KMS-11 (cell line): ENCODE measurements around the gene CHRNA1.

ENCODE experiments used
- H2AFZ ChIP-seq: fragments of 200-600 bp; sonication (generic); 2 replicates; pipeline ENCODE4 v1.6.1; 2016; ENCODE audit warnings: antibody characterized with exemption, mixed run types, low read depth
- H3K27ac ChIP-seq: fragments of 200-600 bp; sonication (generic); 2 replicates; pipeline ENCODE4 v1.6.1; 2016; ENCODE audit warnings: mild to moderate bottlenecking, mixed run types
- H3K27me3 ChIP-seq: fragments of 200-600 bp; sonication (generic); 2 replicates; pipeline ENCODE4 v1.6.1; 2017; ENCODE audit warnings: mild to moderate bottlenecking, low read depth, mixed run types, moderate library complexity; ENCODE audit not compliant: insufficient read depth
- H3K36me3 ChIP-seq: fragments of 200-600 bp; sonication (generic); 2 replicates; pipeline ENCODE4 v1.6.1; 2017; ENCODE audit warnings: mild to moderate bottlenecking, mixed run types; ENCODE audit not compliant: insufficient read depth
- H3K4me1 ChIP-seq: fragments of 200-600 bp; sonication (generic); 2 replicates; pipeline ENCODE4 v1.6.1; 2016; ENCODE audit warnings: mild to moderate bottlenecking, low read depth, mixed run types; ENCODE audit not compliant: poor library complexity, severe bottlenecking
- H3K4me2 ChIP-seq: fragments of 200-600 bp; sonication (generic); 2 replicates; pipeline ENCODE4 v1.7.0; 2016; ENCODE audit warnings: mild to moderate bottlenecking, mixed run types
- H3K4me3 ChIP-seq: fragments of 200-600 bp; sonication (generic); IDR thresholded peaks from 2 replicates; pipeline ENCODE4 v1.6.1; 2017; ENCODE audit warnings: low read depth, low read length, mixed read lengths; ENCODE audit not compliant: insufficient read depth
- H3K79me2 ChIP-seq: fragments of 200-600 bp; sonication (generic); 2 replicates; pipeline ENCODE4 v1.6.1; 2016; ENCODE audit warnings: low read depth, mixed run types; ENCODE audit not compliant: insufficient read depth
- H3K9ac ChIP-seq: fragments of 200-600 bp; sonication (generic); 2 replicates; pipeline ENCODE4 v1.6.1; 2016; ENCODE audit warnings: mild to moderate bottlenecking, mixed run types
- H4K20me1 ChIP-seq: fragments of 200-600 bp; sonication (generic); 2 replicates; pipeline ENCODE4 v1.6.1; 2016; ENCODE audit warnings: mild to moderate bottlenecking, mixed run types; ENCODE audit not compliant: insufficient read depth
- CTCF ChIP-seq: fragments of 200-600 bp; sonication (generic); conservative IDR thresholded peaks from 2 replicates; pipeline ENCODE4 v1.6.1; 2017; ENCODE audit warnings: low read depth, mild to moderate bottlenecking, antibody characterized with exemption, low read length, moderate library complexity, mixed read lengths

CHRNA1 gene

GRCh38 chr2:174771631-174772471 lies 7.6 kb upstream of the CHRNA1 start:
- no peak overlapping the region for H3K9ac ChIP-seq
- H3K4me3 ChIP-seq: no peak overlapping the region
- H3K27ac ChIP-seq: no peak overlapping the region

GRCh38 chr2:174771136-174771535 lies 6.9 kb upstream of the CHRNA1 start:
- Histone ChIP-seq H3K79me2 (no peaks in the 10 kb centered on the region), H3K27me3 (no peaks in the 10 kb centered on the region), H3K27ac (no peak overlapping the region), H3K4me1 (peaks cover 8% of the 10 kb centered on the region), H3K4me3 (no peak overlapping the region), H3K36me3 (no peaks in the 10 kb centered on the region), H3K9ac (no peak overlapping the region), H4K20me1 (no peaks in the 10 kb centered on the region), H2AFZ (peak overlapping the region; percentile 50; the same call in 1 of the 2 replicates), H3K4me2 (no peak overlapping the region)
- TF ChIP-seq CTCF: no peak

More at GRCh38 chr2:174771631-174772471, 7.6 kb upstream of the CHRNA1 start:
- Histone ChIP-seq H3K27me3 (no peaks in the 10 kb centered on the region), H3K36me3 (no peaks in the 10 kb centered on the region), H2AFZ (peak overlapping the region; percentile 50; the same call in 1 of the 2 replicates), H3K4me1 (peaks cover 5% of the 10 kb centered on the region), H3K79me2 (no peaks in the 10 kb centered on the region), H3K4me2 (0 out of 2 replicates have a peak overlapping the region, but pooled peaks have one; percentile 7), H4K20me1 (no peaks in the 10 kb centered on the region)
- TF ChIP-seq CTCF: peak; percentile 72

GRCh38 chr2:174768557-174768956 lies 4.3 kb upstream of the CHRNA1 start:
- Histone ChIP-seq H3K9ac (no peak overlapping the region), H3K36me3 (no peaks in the 10 kb centered on the region), H3K4me3 (no peak overlapping the region), H4K20me1 (no peaks in the 10 kb centered on the region), H3K79me2 (no peaks in the 10 kb centered on the region), H3K4me2 (no peak overlapping the region), H3K27ac (no peak overlapping the region), H3K27me3 (no peaks in the 10 kb centered on the region), H2AFZ (no peak overlapping the region), H3K4me1 (peaks cover 34% of the 10 kb centered on the region)
- TF ChIP-seq CTCF: no peak

- H3K4me1 ChIP-seq: peaks cover 52% of the 10 kb centered on the region
- H3K27ac ChIP-seq: no peak overlapping the region
- H2AFZ ChIP-seq: no peak overlapping the region
- no peak for TF ChIP-seq CTCF
- no peak overlapping the region for H3K4me2 ChIP-seq
- no peak overlapping the region for H3K4me3 ChIP-seq
- no peaks in the 10 kb centered on the region for H3K36me3 ChIP-seq
- no peaks in the 10 kb centered on the region for H3K79me2 ChIP-seq
- no peaks in the 10 kb centered on the region for H3K27me3 ChIP-seq
- no peak overlapping the region for H3K9ac ChIP-seq
- no peaks in the 10 kb centered on the region for H4K20me1 ChIP-seq
These were observed 2.0 kb upstream of the CHRNA1 start for GRCh38 chr2:174766271-174766670.
